Measurements from ENCODE around the gene LYPD6B.

The LYPD6B gene

DNA sequence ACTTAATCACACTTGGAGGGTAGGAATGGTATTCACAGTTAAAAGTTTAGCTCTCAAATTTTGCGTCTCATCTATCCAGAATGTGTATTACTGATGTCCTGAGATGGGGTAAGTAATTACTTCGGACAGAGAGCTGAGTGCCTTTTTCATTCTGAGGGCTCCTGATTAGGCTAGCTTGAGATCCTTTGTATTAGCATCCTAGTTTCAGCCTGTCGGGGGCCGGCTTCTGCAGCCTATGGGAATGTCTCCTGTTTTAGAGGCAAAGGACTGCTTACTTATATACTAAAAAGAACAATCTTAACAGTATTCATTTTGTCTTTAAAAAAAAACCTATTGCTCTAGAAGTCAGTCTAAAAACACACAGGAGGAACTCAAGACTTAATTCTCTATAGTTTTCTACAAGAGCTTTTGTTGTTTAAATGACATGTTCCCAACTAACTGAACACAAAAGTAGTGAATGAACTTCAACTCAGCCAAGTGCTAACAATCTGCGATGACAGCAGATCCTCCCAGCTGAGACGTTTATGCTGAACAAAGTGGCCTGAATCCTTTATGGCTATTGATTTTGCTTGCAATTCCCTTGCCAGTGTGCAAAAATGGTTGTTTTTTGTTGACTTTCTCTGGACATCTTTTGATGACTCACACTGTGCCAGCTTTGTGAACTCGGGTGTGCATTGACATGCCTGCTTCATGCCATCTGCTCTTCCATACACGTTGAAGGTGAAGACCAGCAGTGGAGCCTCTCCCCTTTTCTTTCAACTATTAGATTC, 118.7 kb downstream of the LYPD6B start:
- no peak for DNase-seq (ENCODE audit: low read depth in 1 of 2, low spot score in 1 of 2)

DNA sequence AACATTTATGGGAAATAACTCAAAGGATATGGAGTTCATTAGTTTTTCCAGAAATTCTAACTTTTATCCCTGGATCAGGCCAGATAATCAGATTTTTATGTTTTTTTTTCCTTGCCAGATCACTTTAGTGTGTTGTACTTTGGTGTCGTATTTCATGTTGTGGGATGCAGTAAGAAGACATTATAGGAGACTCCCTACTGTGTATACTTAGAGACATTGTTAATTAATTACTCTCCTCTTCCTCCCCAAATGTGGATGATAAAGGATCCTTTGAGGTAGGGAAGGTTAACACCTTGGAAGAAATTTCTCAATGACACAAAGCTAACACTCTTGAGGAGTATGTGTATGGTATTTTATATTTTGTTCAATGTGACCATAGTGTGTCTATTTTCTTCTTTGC, 120.5 kb downstream of the LYPD6B start:
- no peak for DNase-seq (ENCODE audit: low read depth in 1 of 2, low spot score in 1 of 2)

DNA sequence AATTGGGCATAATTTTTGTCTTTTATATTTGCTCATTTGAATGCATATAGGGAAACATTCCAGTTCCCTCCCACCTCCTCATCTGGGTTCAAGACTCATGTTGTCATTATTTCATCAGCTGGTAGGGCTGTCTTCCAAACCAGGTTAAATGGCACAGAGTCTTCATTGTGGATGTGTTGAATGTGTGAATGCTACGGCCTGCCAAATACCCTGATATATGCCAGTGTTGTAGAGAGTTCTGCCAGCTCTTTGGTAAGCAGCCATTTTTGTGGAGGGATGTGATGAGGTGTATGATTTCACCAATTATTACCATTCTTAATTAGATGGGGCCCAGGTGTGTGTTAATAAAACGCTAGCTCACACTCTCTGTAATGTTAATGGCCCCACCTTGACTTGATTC, 121.7 kb downstream of the LYPD6B start:
- DNase-seq (ENCODE audit: low read depth in 1 of 2, low spot score in 1 of 2): no peak

DNA sequence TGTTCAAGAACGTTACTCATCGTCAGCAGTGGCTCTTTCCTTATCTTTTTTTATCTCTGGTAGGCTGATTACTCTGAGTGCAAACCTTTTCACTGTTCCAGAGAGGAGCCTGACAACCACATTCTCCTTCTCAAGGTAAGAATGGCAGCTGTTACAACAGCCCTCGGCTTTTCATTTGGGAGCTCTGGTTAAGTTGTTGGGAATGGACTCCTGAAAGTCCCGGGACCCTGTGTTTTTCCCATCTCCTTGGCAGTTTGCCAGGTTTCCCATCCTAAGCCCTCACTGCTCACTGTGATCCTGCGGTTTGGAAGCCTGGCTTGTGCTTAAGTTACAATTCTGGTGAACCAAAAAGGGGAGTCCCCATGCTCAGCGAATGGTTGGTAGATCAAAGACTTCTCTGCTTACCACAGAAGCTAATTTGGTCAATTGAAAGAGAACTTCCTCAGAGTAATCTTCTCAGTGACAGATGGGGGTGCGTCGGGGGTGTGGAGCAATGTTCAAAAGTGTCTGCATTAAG, 122.3 kb downstream of the LYPD6B start:
- DNase-seq (ENCODE audit: low read depth in 1 of 2, low spot score in 1 of 2): no peak

DNA sequence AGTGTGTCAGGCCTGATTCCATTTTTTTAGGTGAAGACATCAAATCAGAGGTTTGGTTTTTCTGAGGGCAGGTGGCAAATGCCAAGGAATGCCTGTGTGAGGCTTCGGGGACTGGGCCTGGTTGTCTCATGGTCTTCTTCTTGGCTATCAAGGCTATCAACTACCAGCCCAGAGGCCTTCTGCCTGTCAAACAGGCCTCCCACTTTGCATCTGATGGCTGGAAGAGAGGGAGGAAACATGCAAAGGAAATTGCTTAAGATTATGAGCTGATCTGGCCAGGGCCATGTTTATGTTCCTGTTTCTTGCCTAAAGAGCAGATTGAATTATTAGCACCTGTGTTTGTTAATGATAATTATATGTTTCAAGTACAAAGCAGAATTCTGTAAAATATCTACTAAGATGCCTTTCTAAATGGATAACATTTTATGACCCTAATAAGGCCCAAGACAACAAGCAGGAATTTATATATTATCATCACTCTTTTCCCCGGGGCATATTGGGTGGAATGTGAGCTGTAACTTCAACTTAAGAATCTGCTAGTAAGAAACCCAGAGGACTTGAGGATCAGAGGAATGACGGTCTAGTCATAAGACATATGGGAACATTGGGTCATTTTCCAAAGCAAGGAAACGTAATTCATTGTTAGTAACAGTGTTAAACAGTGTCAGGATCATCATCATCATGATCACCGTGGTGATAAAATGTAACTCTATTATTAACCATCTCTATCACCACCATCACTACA, 123.2 kb downstream of the LYPD6B start:
- no peak for DNase-seq (ENCODE audit: low read depth in 1 of 2, low spot score in 1 of 2)

DNA sequence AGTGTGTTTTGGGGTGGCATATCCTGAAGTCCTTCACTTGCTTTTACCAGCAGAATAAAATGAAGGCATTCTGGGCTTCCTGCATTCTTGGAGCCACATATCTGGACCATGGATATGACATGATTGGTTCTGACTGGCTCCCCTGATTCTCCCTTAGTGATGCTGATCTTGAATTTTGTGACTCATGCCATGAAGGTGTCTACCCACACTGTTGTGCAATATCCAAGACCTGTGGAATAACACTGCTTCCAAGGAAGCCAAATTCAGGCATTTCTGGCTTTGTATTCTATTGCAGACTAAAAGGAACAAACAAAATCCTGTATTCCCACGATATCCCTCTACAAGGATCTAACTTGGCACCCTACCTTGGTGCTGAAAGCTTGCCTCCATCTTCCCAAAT, 125.8 kb downstream of the LYPD6B start:
- no peak for DNase-seq (ENCODE audit: low read depth in 1 of 2, low spot score in 1 of 2)

DNA sequence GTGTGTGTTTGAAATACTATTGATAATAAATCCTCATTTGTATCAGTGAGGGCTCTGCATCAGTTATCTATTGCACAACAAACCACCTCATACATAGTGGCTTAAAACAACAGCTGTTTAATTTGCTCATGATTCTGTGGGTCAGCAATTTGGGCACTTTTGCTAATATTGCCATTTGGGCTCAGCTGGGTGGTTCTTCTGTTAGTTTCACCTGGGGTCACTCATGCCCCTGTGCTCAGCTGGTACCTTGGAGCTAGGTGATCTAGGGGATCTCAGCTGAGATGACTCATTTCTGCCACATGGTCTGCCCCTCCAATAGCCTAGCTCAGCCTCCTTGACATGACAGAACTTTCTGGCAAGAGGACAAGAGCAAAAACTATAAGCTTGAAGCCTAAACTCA, 126.3 kb downstream of the LYPD6B start:
- no peak for DNase-seq (ENCODE audit: low read depth in 1 of 2, low spot score in 1 of 2)

DNA sequence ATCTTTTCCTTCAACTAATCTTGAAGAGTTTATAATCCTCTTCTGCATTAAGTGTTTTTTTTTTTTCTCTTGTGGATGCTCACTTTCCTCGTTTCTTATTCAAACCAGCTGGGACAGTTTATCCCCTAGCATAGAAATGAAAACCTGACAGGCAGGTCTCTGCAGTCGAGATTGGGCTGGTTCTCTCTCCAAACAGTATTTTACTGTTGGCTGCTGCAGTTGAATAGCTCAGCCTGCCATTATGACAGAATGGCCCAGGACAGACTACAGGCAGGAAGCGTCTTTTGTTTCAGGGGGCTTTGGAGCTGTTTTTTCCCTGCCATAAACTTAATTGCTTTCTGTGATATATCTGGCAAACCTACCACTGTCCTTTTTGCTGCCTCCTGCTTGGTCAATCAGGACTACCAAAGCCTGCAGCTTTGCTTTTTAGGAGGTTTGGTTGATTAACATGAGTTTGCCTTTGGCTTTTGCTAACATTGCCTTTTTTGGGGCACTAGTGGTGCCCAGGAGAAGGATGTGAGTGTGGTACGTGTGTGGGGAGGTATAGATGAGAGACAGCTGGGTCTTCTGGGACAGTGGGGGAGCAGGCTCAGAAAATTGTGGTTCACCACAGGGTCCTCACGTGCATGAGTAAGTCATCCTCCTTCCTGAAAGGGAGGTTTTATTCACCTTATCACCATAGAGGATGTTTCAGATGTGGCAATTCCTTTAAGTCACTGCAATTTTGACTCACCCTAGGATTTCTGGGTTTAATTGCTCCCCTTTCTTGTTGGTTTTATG, 128.7 kb downstream of the LYPD6B start:
- no peak for DNase-seq (ENCODE audit: low read depth in 1 of 2, low spot score in 1 of 2)

DNA sequence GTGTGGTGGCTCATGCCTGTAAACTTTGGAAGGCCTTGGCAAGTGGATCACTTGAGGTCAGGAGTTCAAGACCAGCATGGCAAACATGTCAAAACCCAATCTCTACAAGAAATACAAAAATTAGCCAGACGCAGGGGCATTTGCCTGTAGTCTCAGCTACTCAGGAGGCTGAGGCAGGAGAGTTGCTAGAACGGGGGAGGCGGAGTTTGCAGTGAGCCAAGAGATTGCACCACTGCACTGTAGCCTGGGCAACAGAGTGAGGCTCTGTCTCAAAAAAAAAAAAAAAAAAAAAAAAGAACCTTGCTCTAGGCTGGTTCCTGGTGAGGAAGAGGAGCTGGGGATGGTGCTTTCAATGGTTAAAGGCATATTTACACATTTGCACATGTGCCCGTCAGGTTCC, 129.4 kb downstream of the LYPD6B start:
- no peak for DNase-seq (ENCODE audit: low read depth in 1 of 2, low spot score in 1 of 2)

DNA sequence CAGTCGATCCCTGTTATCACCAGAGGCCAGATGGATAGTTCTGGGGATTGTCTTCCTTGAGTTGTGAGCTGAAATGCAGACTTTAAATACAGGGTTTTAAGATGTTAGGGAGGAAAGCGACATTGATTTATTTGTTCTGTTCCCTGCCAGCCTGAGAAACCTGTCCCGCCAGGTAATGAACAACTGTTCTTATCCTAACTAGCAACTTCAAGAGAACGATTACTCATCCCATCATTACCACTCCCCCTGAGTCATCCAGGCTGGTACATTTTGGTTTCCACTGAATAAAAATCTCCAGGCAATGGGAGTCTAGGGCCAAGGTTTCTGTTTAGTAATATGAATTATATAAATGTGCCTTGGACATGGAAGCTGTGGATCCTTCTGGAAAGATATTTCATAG, 131.2 kb downstream of the LYPD6B start:
- DNase-seq (ENCODE audit: low read depth in 1 of 2, low spot score in 1 of 2): no peak

DNA sequence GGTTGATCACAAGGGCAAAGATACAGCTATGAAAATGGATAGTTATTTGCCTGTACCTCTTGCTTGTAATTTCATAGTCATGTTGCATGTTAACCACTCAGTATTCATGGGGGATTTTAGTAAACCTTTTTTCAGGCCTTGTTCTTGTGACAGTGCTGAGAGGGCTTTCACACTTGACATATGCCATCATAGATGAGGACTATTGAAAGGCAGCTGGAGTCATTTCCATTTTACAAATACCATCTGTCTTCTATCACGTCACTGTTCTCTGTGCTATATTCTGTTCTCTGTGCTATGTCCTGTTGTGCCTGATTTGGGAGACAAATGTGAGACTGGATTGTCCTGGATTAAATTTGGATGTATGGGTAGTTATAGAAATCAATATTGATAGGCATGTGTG, 131.7 kb downstream of the LYPD6B start:
- no peak for DNase-seq (ENCODE audit: low read depth in 1 of 2, low spot score in 1 of 2)

DNA sequence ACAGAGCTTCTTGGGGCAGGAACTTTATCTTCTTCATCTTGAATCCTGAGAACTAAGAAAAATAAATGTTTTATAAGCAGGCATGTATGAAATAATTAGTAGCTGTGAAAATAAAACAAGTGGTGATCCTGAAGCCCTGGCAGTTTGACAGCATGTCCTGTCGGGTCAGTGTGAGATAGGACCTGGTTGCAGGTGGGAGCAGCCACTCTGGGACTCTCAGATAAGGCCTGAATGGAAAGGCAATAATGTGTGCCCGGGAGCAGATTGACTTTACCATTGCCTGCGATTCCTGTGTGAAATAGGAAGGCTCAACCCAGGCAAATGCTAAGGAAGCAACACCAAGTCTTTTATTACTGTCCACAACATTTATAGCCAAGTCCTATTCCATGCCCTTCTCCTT, 132.4 kb downstream of the LYPD6B start:
- no peak for DNase-seq (ENCODE audit: low read depth in 1 of 2, low spot score in 1 of 2)

DNA sequence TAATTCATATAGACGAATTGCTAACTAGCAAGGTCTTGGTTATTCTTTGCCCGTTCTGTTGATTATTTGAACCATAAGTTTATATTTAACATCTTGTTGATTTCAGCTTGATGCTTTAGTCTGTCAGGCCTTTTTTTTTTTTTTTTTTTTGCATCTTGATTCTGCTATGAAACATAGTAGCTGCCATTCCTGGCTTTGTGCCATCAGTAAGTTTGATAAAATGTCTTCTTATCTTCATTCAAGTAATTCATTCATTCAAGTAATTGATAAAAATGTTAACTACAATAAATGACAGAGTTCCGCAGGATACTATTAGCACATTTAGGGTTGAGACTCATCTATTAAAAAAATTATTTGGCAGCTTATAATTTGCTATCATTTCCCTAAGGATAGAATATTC, 134.7 kb downstream of the LYPD6B start:
- DNase-seq (ENCODE audit: low read depth in 1 of 2, low spot score in 1 of 2): no peak

DNA sequence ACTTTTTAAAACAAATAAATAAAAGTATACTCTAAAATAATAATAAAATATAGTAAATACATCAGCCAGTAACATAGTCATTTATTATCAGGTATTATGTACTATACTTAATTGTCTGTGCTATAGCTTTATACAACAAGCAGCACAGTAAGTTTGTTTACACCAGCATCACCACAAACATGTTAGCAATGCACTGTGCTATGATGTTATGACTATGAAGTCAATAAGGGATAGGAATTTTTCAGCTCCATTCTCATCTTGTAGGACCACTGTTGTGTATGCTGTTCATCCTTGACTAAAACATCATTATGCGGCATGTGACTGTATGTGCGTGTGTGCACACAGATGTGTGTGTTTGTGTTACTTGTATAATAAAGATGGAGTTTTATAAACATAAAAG, 137.5 kb downstream of the LYPD6B start:
- no peak for DNase-seq (ENCODE audit: low read depth in 1 of 2, low spot score in 1 of 2)

DNA sequence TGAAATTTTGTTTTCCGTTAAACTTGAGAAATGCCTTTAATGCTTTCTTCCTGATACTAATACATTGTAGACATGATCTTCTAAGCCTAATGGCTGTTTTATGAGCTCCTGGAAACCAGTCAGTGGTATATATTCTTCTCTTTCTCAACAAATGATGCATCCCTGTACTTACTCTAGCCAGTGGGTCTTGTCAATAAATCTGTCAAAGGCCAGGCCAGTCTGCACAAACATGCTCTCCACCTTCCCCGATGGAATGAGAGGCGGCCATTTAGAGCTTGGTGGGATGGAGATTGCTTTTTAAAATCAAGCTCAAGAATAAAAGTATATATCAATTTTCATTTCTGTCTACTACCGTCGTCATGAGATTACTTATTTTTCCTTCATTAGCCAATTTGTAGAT, 140.1 kb downstream of the LYPD6B start:
- DNase-seq (ENCODE audit: low read depth in 1 of 2, low spot score in 1 of 2): no peak

DNA sequence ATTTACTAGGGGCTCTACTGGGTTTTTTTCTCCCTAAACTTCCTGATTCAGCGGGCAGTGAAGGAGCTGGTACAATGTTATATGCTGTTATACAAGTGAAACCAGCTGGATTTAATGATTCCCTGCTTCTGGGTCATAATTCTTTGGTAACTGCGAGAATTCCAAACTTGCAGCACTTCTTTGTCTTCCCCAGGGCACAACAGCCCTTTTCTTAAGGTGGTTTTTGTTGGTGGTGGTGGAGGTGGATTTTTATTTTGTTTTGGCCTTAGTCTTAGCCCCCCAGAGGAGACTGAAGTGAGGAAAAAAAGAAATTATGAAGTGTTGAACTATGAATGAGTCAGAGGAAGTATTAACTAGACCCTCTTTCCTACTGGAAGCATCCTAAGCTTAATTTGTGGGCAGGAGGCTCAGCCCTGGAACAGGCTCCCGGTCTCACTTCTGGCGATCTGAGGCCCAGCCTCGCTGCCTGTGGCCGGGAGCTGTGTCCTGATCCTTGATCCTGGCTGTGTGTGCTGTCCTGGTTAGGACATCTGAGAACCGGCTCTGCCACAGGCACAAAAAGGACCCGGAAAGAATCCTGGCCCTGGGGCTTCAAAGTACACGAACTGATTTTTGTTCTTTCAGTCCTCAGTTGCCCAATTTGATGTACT, 141.9 kb downstream of the LYPD6B start:
- DNase-seq (ENCODE audit: low read depth in 1 of 2, low spot score in 1 of 2): no peak

DNA sequence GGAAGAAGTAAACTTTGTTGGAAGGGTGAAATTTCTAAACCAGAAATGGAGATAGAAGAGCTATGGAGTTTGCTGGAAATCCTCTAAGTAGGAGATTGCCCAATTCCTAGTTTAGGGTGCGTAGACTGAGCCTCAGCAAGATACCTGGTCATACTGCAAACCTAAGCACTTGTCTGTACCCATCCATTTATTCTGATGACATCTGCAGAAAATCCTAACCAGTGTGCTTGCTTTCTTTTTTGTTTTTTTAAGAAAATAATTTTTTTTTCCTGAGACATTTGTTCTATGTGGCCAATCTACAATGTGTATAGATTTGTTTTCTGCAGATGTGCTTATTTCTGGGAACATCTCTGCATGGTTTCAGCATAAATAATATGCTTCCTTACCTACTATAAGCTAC, 144.7 kb downstream of the LYPD6B start:
- no peak for DNase-seq (ENCODE audit: low read depth in 1 of 2, low spot score in 1 of 2)

DNA sequence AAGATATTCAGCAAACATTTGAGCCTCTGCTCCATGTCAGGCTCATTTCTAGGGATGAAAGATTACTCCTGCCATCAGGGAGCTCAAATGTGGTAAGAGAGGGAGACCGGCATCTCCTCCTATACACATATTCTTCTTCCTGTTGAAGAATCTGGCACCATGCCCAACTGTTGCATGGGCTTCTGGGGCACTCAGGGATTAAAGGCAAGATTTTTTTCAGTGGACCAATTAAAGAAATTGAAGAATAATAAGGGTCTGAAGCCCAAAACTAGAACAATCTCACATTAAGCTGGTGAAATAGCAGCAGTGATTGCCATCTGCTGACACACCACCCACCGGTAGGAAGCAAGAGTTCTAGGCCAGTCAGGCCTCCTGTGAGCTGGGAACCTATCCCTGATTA, 146.5 kb downstream of the LYPD6B start:
- DNase-seq (ENCODE audit: low read depth in 1 of 2, low spot score in 1 of 2): no peak

DNA sequence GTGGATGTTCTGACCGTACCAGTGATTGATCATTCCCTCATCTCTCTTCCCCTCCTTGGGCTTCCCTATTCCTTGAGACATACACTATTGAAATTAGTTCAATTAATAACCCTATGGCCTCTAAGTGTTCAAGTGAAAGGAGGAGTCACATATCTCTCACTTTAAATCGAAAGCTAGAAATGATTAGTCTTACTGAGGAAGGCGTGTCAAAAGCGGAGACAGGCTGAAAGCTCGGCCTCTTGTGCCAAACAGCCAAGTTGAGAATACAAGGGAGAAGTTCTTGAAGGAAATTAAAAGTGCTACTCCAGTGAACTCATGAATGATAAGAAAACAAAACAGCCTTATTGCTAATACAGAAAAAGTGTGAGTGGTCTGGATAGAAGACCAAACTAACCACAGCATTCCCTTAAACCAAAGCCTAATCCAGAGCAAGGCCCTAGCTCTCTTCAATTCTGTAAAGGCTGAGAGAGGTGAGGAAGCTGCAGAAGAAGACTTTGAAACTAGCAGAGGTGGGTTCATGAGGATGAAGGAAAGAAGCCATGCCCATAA, 147.5 kb downstream of the LYPD6B start:
- DNase-seq (ENCODE audit: low read depth in 1 of 2, low spot score in 1 of 2): no peak

DNA sequence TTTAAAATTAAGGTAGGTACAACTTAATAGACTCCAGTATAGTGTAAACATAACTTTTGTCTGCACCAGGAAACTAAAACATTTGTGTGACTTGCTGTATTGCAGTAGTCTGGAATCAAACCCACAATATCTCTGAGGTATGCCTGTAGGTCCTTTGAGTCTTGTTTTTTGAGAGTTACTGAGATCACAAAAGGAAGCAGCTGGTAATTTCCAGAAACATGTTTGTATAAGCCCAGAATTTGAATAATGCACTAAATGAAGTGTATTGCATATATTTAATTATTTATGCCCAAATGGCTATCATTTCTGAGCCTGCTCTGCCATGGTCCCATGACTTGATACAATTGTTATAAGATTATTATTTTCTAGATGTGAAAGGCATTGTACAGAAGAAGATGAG, 148.6 kb downstream of the LYPD6B start:
- no peak for DNase-seq (ENCODE audit: low read depth in 1 of 2, low spot score in 1 of 2)

DNA sequence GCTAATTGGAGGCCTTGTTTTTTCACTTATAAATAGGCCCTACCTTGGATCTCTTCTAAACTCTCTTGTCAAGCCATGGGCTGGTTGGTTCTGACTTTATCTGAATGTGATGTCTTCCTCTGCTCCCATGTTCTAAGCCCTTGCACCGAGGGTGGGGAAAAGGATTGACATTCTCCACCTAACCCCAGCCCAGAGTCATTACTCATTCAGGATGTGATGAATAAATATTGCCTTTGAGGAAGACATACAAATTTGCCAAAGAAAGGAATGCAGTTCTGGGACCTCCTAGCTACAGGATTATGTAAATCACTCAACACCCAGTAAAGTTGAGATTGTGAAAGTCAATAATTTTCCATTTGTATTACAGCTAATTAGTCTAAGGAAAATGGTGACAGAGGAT, 149.8 kb downstream of the LYPD6B start:
- no peak for DNase-seq (ENCODE audit: low read depth in 1 of 2, low spot score in 1 of 2)
